KMS-11 (cell line): ENCODE results near the gene CUL9.
A peak's percentile ranks its signal among the peaks of the same experiment; 100 is the strongest.

ENCODE experiments used
- H2AFZ ChIP-seq: fragments of 200-600 bp; sonication (generic); 2 replicates; pipeline ENCODE4 v1.6.1; 2016; ENCODE audit warnings: antibody characterized with exemption, mixed run types, low read depth
- H3K27ac ChIP-seq: fragments of 200-600 bp; sonication (generic); 2 replicates; pipeline ENCODE4 v1.6.1; 2016; ENCODE audit warnings: mild to moderate bottlenecking, mixed run types
- H3K27me3 ChIP-seq: fragments of 200-600 bp; sonication (generic); 2 replicates; pipeline ENCODE4 v1.6.1; 2017; ENCODE audit warnings: mild to moderate bottlenecking, low read depth, mixed run types, moderate library complexity; ENCODE audit not compliant: insufficient read depth
- H3K36me3 ChIP-seq: fragments of 200-600 bp; sonication (generic); 2 replicates; pipeline ENCODE4 v1.6.1; 2017; ENCODE audit warnings: mild to moderate bottlenecking, mixed run types; ENCODE audit not compliant: insufficient read depth
- H3K4me1 ChIP-seq: fragments of 200-600 bp; sonication (generic); 2 replicates; pipeline ENCODE4 v1.6.1; 2016; ENCODE audit warnings: mild to moderate bottlenecking, low read depth, mixed run types; ENCODE audit not compliant: poor library complexity, severe bottlenecking
- H3K4me2 ChIP-seq: fragments of 200-600 bp; sonication (generic); 2 replicates; pipeline ENCODE4 v1.7.0; 2016; ENCODE audit warnings: mild to moderate bottlenecking, mixed run types
- H3K4me3 ChIP-seq: fragments of 200-600 bp; sonication (generic); IDR thresholded peaks from 2 replicates; pipeline ENCODE4 v1.6.1; 2017; ENCODE audit warnings: low read depth, low read length, mixed read lengths; ENCODE audit not compliant: insufficient read depth
- H3K79me2 ChIP-seq: fragments of 200-600 bp; sonication (generic); 2 replicates; pipeline ENCODE4 v1.6.1; 2016; ENCODE audit warnings: low read depth, mixed run types; ENCODE audit not compliant: insufficient read depth
- H3K9ac ChIP-seq: fragments of 200-600 bp; sonication (generic); 2 replicates; pipeline ENCODE4 v1.6.1; 2016; ENCODE audit warnings: mild to moderate bottlenecking, mixed run types
- H4K20me1 ChIP-seq: fragments of 200-600 bp; sonication (generic); 2 replicates; pipeline ENCODE4 v1.6.1; 2016; ENCODE audit warnings: mild to moderate bottlenecking, mixed run types; ENCODE audit not compliant: insufficient read depth
- TF ChIP-seq, protein P1 (sequence below): fragments of 200-600 bp; sonication (generic); conservative IDR thresholded peaks from 2 replicates; pipeline ENCODE4 v1.6.1; 2017; ENCODE audit warnings: low read depth, mild to moderate bottlenecking, antibody characterized with exemption, low read length, moderate library complexity, mixed read lengths

The CUL9 gene

DNA sequence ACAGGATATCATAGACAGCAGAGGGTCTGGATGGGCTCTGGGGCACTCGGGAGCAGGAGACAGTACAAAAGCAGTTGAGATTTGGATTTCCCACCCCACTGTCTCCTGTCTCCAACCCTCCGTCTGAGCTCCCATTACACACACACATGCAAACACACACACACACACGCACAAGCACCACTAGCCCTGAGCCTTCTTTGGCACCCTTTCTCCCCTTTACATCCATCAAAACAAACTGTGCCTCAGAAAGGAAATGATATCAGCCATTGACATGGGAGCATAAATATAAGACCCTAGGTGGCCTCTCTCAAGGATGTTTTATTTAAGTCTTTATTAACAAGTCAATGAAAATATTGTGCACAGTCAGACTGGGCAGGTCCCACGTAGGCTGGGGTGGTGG is 78.8 kb downstream of the CUL9 start:
- no peak overlapping the region for H3K4me2 ChIP-seq
- no peak overlapping the region for H2AFZ ChIP-seq
- H3K36me3 ChIP-seq = no peaks in the 10 kb centered on the region
- TF ChIP-seq, protein P1, sequence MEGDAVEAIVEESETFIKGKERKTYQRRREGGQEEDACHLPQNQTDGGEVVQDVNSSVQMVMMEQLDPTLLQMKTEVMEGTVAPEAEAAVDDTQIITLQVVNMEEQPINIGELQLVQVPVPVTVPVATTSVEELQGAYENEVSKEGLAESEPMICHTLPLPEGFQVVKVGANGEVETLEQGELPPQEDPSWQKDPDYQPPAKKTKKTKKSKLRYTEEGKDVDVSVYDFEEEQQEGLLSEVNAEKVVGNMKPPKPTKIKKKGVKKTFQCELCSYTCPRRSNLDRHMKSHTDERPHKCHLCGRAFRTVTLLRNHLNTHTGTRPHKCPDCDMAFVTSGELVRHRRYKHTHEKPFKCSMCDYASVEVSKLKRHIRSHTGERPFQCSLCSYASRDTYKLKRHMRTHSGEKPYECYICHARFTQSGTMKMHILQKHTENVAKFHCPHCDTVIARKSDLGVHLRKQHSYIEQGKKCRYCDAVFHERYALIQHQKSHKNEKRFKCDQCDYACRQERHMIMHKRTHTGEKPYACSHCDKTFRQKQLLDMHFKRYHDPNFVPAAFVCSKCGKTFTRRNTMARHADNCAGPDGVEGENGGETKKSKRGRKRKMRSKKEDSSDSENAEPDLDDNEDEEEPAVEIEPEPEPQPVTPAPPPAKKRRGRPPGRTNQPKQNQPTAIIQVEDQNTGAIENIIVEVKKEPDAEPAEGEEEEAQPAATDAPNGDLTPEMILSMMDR = no peak
- H3K4me1 ChIP-seq = peaks cover 29% of the 10 kb centered on the region
- H4K20me1 ChIP-seq = no peaks in the 10 kb centered on the region
- H3K4me3 ChIP-seq = no peak overlapping the region
- H3K27me3 ChIP-seq = no peaks in the 10 kb centered on the region
- H3K79me2 ChIP-seq = no peaks in the 10 kb centered on the region
- H3K9ac ChIP-seq = no peak overlapping the region
- no peak overlapping the region for H3K27ac ChIP-seq

DNA sequence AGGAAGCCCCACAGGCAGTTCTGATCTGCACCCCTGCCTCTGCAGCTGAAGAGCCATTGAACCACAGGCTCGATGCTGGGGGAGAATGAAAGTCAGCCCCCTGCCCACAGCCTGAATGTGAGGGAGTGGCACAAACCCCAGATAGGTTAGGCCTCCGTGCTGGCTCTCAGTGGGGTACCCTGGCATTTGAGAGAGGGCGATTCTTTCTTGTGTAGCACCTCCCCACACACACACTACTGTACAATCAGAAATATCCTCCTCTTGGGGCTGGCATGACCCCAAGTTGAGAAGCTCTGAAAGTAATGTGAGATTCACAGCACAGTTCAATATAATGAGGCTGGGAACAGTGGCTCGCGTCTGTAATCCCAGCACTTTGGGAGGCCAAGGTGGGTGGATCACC is 79.2 kb downstream of the CUL9 start:
- no peaks in the 10 kb centered on the region for H3K36me3 ChIP-seq
- no peaks in the 10 kb centered on the region for H3K27me3 ChIP-seq
- H3K9ac ChIP-seq = no peak overlapping the region
- no peak overlapping the region for H3K27ac ChIP-seq
- H3K4me3 ChIP-seq = no peak overlapping the region
- TF ChIP-seq, protein P1 = no peak
- H4K20me1 ChIP-seq = no peaks in the 10 kb centered on the region
- H3K79me2 ChIP-seq = no peaks in the 10 kb centered on the region
- H3K4me1 ChIP-seq = peaks cover 29% of the 10 kb centered on the region
- H3K4me2 ChIP-seq = no peak overlapping the region
- H2AFZ ChIP-seq = no peak overlapping the region

DNA sequence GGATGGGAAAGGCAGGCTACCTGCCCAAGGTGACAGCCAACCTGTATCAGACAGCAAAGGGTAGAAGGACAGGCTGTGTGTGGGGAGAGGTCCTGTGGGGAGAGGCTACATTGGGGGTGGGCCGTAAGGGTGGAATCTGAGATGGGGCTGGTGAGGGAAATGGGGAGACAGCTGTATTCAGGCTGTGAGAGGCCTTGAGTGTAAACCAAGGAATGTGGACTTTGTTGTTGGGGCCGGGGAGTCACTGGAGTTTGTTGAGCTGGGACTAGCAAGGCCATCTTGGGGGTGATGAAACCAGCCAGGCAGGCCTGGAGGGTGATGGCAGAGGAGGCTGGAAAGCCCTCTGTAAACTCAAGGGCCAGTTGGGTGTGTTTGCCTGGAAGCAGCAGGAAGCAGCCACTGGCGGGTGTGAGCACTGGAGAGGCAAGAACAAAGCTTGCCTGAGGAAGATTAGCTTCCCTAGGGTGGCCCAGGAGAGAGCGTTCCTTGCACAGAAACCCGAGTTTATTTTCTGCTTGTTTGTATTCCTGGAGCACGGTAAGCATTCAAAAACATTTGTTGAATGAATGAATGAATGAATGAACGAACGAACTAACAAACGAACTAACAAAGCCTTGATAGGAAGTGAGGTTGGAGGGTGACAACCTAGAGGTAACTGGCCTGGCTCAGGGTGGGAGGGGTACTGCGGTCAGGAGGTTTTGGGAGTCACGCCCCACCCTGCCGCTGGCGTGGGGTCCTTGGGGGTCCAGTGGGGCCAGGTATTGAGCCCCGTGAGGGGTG is 80.2 kb downstream of the CUL9 start:
- H4K20me1 ChIP-seq = no peaks in the 10 kb centered on the region
- TF ChIP-seq, protein P1 = no peak
- no peak overlapping the region for H3K4me3 ChIP-seq
- H3K27me3 ChIP-seq = no peaks in the 10 kb centered on the region
- H3K4me2 ChIP-seq = no peak overlapping the region
- no peak overlapping the region for H3K27ac ChIP-seq
- no peak overlapping the region for H2AFZ ChIP-seq
- no peaks in the 10 kb centered on the region for H3K36me3 ChIP-seq
- no peak overlapping the region for H3K9ac ChIP-seq
- H3K4me1 ChIP-seq = peaks cover 21% of the 10 kb centered on the region
- no peaks in the 10 kb centered on the region for H3K79me2 ChIP-seq

DNA sequence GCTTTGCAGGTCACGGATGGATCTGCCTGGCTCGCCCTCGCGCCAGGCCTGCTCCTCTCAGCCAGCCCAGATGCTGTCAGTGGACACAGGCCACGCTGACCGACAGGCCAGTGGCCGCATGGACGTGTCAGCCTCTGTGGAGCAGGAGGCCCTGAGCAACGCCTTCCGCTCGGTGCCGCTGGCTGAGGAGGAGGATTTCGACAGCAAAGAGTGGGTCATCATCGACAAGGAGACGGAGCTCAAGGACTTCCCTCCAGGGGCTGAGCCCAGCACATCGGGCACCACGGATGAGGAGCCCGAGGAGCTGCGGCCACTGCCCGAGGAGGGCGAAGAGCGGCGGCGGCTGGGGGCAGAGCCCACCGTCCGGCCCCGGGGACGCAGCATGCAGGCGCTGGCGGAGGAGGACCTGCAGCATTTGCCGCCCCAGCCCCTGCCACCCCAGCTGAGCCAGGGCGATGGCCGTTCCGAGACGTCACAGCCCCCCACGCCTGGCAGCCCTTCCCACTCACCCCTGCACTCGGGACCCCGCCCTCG is 80.9 kb downstream of the CUL9 start:
- no peaks in the 10 kb centered on the region for H4K20me1 ChIP-seq
- H3K36me3 ChIP-seq = no peaks in the 10 kb centered on the region
- no peak overlapping the region for H3K9ac ChIP-seq
- no peak overlapping the region for H3K4me3 ChIP-seq
- no peak overlapping the region for H3K27ac ChIP-seq
- TF ChIP-seq, protein P1 = no peak
- no peaks in the 10 kb centered on the region for H3K27me3 ChIP-seq
- H3K4me2 ChIP-seq = no peak overlapping the region
- peak overlapping the region; percentile 59 for H2AFZ ChIP-seq
- no peaks in the 10 kb centered on the region for H3K79me2 ChIP-seq
- peaks cover 14% of the 10 kb centered on the region for H3K4me1 ChIP-seq
